HG02870 (cell line): ENCODE results near the gene EXOC3L1.

ENCODE experiments used
- ATAC-seq: cut with Tn5 transposase; IDR thresholded peaks from one replicate; pipeline ENCODE4 v1.9.1; 2021; ENCODE audit warnings: mild to moderate bottlenecking, moderate library complexity; ENCODE audit not compliant: unreplicated experiment

The EXOC3L1 gene

DNA sequence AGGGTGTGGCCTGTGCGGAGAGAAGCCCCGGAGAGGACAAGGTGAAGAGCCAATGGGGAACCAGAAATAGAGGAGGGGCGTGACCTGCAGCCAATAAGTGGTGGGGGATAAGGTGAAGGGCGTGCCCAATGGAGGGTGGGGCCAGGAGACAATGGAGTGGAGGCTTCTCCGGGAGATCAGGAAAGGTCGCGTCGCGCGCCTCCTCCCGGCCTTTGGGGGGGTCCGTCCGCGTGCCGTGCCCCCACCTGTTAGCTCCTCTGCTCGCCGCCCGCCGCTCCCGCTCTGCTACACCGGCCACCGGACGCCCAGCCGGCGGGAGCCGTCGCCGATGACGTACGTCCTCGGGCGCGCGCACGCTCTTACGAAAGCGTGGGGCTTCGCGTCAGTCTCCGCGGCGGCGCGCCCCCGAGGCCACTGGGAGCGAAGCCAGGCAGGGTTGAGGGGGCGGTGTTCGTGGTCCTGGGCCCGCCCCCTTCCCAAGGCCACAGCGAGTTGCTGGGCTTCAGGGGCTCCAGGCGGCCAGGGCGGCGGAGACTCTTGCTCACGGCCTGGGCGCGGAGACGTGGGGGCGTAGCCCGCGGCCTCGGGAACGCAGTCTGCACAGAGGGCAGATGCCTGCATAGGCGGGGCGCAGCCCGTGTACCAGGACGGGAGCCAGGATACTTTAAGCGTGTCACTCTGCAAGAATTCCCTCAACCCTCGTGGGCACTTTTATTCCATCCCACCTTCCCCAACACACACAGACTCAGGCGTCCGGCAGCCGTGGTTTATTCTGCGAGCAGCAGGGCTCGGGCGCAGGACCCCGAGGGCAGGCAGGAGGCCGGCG, 6.1 kb downstream of the EXOC3L1 start, which contains the start of gene MATCAP1:
TSS of gene MATCAP1 (minus strand) at position 337 of the 826 bp plus-strand sequence. CDS start 3,353 bp downstream, outside the sequence.
- peak; percentile 96 for ATAC-seq

DNA sequence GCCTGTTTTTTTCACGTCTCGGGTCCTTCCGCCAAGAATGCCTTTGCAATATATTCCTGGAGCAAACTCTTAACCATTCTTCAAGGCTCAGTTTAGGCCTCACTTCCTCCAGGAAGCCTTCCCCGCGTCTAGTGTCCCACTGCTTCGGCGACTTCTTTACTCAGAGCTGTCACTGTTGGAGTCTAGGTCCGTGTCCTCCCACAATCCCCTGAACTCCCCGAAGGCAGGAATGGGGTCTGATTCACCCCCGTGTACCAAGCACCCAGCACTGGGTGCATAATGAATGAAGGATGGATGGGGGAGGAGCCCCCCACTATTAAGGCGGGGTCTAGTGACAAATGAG, 6.7 kb downstream of the EXOC3L1 start:
- no peak for ATAC-seq

DNA sequence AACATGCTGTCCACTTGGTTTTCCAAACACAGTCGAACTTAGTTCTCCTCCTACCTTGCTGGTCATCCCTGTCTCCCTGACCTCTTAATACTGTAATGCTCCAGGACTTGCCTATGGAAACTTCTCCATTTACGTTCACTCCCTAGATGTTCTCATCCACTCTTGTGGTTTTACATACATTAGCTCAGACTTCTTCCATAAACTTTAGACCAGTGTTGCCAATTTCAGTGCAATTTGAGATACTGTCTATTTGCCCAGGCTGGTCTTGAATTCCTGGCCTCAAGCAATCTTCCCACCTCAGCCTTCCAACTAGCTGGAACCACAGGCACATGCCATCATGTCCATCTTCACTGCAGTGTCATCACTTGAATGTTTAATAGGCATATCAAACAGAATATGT, 7.6 kb downstream of the EXOC3L1 start:
- no peak for ATAC-seq

DNA sequence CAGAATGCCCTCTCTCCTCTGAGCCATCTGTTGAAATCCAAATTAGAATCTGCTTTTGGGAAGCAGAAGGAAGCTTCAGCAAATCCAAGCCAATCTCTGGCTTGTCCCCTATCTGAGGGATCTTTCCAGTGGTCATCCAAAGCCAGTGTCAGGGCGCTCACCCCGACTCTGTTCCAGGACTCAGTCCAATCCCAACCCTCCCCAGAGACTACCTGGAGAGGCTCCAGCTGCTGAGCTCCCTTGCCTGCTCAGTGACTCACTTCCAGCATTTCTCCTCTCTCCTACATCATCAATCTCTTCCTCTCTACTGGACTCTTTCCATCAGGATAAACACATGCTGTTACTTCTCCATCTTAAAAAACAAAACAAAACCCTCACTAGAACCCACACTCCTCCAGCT, 8.6 kb downstream of the EXOC3L1 start:
- ATAC-seq, result no peak

DNA sequence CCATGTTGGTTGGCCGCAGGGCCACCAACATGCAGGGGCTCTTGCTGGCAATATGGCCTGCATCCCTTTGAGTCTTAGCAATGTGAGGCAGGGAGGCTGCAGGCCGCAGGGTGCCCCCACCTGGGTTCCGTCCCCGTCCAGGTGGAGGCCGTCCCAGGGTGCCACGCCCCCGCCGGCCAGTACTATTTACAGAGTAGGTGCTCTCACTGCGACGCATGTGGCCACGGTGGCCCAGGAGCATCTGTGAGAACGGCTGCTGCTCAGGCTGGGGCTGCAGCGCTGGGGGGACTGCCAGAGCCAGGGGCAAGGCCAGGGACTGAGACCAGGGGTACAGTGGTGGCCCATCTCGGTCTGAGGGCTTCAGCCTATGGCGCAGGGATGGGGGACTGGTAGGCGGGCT, 9.8 kb downstream of the EXOC3L1 start:
- no peak for ATAC-seq

DNA sequence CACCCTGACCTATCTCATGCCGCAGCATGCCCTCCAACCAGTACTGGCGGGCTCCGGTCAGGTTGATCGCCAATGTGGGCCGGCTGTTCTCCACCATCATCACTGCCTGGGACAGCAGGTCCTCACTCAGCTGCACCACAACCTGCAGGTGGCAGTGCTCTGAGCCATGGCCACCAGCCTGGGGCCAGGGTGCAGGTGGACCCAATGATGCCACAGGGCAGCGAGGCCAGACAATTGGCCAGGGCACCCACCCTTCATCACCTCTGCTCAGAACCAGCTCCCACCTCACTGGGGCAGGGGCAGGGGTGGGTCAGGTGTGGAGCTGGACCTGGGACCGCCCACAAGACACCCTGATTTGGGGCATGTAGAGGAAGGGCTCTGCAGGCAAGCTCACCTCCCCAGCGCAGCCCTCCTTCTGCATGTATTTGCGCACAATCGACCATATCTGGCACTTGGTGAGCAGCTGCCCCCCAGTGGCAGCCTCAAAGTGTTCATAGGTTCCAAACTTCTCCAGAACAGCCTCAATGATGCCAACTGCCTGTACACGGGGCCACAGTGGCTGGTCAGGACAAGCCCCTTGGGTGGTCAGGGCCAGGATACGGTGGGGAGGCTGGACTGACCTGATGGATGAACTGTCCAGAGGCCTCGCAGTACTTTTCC, 10.4 kb downstream of the EXOC3L1 start:
- no peak for ATAC-seq

DNA sequence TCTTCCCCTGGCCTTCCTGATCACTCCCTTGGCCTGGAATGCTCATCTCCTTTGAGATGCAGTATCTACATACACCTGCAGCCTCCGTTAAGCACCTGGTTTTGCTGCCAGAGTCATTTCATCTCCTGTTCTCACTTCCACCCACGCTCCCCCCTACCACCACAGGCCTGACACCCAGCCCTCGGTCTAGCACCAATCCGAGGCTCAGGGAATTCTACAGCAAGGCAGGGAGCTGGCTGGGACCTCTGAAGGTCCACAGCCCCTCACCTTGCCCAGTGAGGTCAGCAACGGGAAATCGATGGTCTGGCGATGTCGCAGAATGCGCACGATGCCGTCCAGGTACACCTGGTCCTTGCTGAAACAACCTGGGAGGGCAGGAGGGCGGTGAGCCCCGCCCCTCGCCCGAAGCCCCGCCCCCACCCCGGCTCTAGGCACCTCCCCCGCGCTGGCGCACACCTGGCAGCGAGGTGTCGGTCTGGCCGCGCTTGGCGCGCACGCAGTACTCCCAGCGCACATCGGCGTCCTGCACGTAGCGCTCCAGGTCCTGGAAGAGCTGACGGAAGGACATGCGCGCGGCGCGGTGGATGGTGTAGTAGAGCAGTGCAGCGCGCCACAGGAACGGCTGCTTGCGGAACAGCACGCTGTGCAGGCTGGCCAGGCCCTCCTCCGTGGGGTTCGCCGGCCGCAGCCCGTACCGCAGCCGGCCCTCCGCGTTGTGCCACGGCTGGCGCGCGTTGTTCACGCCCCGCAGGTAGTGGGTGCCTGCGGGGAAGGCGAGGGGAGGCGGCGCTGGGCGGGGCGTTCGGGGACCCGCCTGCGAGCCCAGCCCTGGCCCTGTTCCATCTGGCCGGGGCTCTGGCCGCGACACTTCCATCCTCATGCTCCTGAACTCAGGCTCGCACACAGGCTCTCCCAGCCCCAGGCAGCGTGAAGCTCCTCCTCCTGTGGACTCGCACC, 11.9 kb downstream of the EXOC3L1 start:
- no peak for ATAC-seq

DNA sequence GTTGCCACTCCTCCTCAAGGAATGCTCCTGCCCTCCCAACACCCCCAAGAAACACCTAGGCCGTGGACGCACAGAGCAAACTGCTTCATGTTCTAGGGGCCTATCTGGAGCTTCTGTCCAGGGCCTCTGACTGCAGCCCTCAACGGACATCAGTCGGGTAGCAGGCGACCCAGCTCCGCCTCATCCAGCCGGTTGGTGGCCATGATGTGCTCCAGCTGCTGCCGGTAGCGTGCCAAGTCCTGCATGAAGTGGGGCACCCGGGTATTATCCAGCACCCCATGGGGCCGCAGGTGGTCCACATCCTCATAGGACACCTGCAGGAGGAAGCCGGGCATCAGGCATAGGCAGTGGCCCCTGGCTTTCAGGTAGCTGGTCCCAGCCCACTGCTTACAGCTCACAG, 13.3 kb downstream of the EXOC3L1 start:
- no peak for ATAC-seq

DNA sequence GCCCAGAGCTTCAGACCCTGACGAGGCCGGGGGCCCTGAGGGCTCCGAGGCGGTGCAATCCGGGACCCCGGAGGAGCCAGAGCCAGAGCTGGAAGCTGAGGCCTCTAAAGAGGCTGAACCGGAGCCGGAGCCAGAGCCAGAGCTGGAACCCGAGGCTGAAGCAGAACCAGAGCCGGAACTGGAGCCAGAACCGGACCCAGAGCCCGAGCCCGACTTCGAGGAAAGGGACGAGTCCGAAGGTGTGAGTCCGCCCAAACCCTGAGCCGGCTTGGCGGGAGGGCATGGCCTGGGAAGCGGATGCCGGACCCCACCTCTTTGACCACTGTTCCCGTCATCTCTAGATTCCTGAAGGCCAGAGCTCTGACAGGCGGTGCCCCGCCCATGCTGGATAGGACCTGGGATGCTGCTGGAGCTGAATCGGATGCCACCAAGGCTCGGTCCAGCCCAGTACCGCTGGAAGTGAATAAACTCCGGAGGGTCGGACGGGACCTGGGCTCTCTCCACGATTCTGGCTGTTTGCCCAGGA, 15.2 kb downstream of the EXOC3L1 start:
- no peak for ATAC-seq

DNA sequence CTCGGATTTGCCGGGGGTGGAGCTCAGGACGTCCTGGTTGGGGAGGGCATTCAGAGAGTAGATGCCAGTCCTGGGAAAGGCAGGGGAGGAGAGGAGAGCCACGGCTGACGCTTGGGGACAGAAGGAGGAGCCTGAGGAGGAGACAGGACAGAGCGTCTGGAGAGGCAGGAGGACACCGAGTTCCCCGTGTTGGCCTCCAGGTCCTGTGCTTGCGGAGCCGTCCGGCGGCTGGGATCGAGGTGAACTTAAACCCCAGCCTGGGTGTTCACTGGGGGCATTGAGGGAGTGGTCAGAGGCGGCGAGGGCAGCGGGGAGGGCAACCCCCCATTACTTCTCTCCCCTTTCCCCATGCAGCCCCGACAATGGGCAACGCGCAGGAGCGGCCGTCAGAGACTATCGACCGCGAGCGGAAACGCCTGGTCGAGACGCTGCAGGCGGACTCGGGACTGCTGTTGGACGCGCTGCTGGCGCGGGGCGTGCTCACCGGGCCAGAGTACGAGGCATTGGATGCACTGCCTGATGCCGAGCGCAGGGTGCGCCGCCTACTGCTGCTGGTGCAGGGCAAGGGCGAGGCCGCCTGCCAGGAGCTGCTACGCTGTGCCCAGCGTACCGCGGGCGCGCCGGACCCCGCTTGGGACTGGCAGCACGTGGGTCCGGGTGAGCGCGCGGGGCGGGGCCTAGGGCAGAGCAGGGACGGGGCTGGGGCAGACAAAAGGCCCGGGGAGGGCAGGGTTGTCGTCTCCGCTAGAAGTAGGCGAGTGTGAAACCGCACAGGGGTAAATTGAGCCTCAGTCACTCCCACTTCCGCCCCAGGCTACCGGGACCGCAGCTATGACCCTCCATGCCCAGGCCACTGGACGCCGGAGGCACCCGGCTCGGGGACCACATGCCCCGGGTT, 15.9 kb downstream of the EXOC3L1 start:
- no peak for ATAC-seq

DNA sequence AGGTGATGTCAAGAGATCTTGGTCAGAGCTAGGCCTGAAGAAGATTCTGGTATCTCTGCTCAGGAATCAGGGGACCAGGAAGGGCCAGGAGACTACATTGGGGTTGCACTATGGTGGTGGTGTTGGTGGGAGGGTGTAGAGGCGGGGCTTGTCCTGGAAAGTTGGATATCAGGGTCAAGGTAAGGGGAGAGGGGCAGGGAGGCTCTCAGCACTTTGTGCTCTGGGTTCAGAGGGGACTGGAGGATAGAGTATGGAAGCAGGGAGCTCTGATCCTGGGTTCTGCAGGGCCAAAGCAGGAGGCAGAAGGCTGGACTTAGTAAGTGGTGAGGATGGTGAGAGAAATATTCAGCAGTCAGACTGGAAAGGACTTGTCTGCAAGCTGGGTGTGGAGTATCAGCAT, 16.6 kb downstream of the EXOC3L1 start:
- no peak for ATAC-seq

DNA sequence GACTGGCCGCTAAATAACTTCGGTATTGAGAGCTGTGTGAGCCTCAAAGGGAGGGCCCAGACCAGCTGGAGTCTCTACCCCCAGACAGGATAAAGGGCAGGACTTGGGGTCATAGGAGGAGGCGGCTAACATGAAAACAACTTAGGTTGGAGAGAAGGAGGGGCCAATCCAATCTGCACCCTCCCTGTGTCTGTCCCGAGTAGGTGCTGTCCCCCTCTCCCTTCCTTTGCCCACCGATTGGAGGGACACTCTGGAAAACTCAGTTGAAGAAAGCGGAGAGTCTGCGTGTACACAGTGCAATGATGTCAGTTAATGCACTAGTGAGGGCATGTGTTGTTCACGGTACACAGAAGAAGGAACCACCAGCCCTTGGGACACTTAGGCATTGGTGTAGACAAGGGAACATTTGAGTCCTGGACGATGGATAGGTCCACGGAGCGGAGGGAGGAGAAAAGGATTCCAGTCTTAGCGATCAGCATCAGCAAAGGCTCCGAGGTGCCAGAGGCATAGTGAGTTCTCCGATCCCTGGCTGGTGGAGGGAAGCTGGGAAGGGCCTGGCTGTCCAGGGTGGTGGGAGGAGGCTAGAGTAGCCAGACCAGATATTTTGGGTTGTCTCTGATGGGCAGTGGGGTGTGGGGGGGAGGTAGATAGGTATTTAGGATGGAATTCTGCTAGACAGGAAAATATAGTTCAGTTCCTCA, 18.8 kb downstream of the EXOC3L1 start:
- ATAC-seq, result peak; percentile 4

DNA sequence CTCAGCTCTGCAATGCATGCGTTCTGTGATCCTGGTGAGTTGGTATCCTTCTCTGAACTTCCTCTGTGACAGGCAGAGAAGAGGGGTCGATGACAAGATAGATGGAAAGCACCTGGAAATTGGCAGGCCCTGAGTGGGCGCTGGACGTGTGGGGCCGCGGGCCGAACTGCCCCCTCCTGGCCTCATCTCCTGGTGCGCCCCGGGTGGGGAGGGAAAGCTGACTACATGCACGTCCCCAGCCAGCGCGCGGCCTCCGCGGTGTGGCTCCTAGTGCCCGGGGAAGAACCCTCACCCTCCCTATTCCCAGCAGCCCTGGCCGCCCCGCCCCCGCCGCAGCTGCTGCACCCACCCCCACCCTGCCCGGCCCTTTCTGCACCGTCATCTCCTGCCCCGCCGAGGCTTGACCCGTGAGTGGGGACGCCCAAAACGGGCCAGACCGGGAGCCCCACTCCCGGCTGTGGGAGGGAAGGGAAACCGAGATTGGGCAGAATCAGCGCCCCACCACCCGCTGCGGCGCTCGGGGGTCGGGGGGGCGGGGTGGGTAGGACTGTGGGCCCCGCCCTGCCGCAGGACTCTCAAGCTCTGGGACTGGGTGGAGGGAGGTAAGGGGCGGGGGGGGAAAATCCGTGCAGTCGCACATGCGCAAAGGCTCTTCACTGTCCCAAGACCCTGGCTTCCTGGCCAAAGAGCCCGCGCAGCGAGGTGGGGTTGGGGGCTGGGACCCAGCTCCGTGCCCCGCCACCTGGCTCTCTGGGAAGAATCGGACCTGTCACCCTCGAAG, 19.6 kb downstream of the EXOC3L1 start, which contains the start of gene NOL3:
TSS of gene NOL3 (plus strand) at position 371 of the 781 bp plus-strand sequence.
- peak; percentile 44 for ATAC-seq

DNA sequence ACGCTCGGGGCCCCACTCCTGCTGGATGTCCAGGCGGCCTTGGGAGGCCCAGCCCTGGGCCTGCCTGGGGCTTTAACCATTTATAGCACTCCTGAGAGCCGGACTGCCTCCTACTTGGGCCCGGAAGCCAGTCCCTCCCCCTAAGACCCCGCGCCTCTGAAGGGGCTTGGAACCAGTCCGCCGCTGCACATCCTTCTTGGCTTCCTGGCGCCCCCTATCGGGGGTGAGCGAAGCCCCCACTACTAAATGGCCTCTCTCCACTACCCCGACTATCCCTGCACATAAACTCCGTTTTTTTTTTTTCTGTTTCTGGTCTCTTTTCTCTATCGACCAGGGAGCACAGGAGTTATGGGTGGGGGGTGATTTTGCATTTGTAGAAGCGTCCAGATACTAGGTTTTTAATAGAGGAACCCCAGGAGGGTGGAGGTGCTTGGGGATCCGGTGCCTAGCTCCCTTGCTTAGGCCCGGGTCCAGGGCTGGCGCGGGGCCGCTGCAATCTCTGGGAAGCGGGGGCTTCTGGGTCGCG, 20.2 kb downstream of the EXOC3L1 start:
- no peak for ATAC-seq

DNA sequence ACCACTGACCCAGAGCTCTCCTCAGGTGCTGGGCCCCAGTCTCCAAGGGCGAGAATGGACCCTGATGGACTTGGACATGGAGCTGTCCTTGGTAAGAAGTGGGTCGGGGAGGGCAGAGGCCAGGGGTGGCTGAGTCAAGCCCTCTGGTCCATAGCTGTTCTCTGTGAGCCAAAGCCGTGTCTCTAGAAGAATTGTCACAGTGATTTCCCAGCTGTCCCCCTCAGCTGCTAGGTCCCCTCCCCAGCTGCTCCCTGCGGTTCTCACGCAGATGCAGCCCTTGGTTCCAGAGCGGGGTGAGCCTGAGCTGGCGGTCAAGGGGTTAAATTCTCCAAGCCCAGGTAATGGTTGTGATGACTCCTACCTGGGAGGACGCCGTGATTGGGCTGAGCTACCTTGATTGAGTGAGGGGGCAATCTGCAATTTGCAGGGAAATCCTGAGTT, 20.9 kb downstream of the EXOC3L1 start:
- no peak for ATAC-seq

DNA sequence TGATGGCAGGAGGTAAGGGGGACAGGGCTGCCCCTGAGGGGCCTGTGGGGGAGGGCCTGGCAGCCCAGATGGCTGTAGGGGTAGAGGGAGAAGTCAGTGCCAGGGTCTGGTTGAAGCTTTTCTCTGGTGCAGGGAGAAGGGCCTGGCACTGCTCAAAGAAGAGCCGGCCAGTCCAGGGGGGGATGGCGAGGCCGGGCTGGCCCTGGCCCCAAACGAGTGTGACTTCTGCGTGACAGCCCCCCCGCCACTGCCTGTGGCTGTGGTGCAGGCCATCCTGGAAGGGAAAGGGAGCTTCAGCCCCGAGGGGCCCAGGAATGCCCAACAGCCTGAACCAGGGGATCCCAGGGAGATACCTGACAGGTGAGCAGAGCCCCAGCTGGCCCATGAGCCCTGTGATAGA, 22.3 kb downstream of the EXOC3L1 start:
- ATAC-seq, result no peak

DNA sequence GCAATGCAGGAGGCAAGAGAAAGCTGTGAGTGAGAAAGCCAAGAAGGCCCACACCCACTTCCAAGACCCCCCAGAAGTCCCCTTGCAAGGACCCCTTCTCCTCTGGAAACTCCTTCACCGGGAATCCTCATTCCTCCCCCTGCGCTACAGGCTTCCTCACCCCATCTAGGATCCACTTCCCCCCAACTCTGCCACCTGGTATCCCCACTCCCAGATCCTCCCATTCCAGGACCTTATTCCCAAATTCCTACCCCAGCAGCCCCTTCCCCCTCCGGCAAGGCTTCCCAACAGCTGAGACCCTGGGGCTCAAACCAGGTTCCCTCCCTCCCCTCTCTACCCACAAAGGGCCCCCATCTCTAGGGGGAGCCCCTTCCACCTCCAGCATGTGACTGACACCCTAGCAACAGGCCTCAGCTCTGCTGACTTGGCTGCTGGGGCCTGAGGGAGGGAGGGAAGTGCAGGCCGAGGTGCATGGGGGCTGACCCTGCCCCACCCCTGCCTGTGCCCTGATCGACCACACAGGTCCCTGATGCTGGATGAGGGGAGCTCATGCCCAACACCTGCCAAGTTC, 23.3 kb downstream of the EXOC3L1 start:
- no peak for ATAC-seq

DNA sequence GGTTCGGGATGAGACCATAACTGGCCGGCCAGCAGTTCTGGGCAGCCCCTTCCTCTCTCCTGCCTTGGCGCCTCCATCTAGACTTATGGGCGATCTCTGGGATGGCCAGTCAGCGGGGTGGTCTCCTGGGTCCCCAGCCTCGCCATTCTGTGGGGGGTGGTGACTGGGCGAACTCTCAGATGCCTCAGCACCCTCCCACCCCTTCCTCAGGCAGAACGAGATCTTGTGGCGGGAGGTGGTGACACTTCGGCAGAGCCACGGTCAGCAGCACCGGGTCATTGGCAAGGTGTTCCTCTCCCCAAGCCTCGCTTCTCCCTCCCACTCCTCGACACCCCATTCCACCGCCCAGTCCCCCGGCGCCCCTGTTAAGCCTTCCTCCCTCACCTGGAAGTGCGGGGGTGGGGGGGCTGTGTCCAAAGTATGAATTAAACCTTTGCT, 23.8 kb downstream of the EXOC3L1 start:
- ATAC-seq, result no peak
